Bronchial epithelial cell (primary cell): ENCODE results near the gene MED12L. TPM values are rescaled to one million over a fixed set of nuclear protein-coding genes. Genes with fewer than 3 reads are reported as not detected.

ENCODE experiments used
- DNase-seq: peaks from one replicate; pipeline ENCODE4 v3.0.0-alpha.2; 2010; ENCODE audit warnings: low read depth
- FAIRE-seq: peaks from 2 replicates; lab custom pipeline; 2011; peaks lifted over from hg19 to GRCh38; lab: Jason Lieb, UNC
- H3K27me3 ChIP-seq: 2 replicates; pipeline ENCODE4 v1.5.1; 2011; ENCODE audit warnings: low read length; ENCODE audit not compliant: control insufficient read depth, insufficient read depth
- H3K36me3 ChIP-seq: 2 replicates; pipeline ENCODE4 v1.5.1; 2011; ENCODE audit warnings: low read length; ENCODE audit not compliant: control insufficient read depth, insufficient read depth
- H3K4me3 ChIP-seq: 2 replicates; pipeline ENCODE4 v1.5.1; 2011; ENCODE audit warnings: mild to moderate bottlenecking, low read depth, low read length, control low read depth
- total RNA-seq: library from RNA; depleted of rRNA; stranded (reverse); fragments of >200 nt; gene quantifications from 2 replicates; pipeline ENCODE4 v1.2.1, GENCODE V29; 2014
- TF ChIP-seq, protein P1 (sequence below): IDR thresholded peaks from 2 replicates; pipeline ENCODE4 v1.5.1; 2011; ENCODE audit warnings: mild to moderate bottlenecking, moderate library complexity, low read length, control low read depth, inconsistent platforms; ENCODE audit not compliant: insufficient read depth, severe bottlenecking

The MED12L gene
- total RNA-seq, 1 donor from 2014 or later = 0.26 TPM

DNA sequence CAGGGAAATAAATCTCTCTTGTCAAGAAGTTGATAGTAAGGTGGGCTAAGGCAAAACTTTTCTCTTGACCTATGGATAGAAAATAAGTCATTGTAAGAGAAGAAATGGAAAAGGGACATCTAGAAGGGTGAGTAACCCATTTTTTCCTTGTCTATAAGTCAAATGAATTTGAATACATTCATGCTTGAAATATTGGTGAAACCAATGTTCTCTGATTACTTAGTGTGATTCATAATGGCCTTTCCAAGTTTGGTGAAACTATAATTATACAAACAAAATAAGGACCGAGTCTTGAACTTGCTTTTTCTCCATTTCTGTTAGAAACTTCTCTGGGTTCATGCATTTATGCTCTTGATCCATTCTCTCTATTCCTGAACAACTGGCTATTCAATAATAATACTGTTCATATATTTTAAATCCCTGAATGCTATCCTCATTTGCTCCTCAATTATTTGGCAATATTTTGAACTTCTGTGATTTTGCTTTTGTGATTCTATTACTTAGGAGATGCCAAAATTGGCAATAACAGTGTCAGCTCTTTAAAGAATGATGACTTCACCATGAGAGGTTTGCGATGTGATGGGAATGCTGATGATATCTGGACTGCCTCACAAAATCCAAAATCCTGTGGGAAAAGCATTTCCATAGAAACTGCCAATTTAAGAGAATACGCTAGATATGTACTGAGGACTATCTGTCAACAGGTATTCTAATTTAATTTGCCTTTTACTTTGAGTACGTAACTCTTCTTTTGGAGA is 286.8 kb downstream of the MED12L start:
- FAIRE-seq (no peak), DNase-seq (peak; percentile 46)
- H3K36me3 ChIP-seq = no peaks in the 10 kb centered on the region
- no peak overlapping the region for H3K4me3 ChIP-seq
- H3K27me3 ChIP-seq = no peaks in the 10 kb centered on the region
- TF ChIP-seq, protein P1, sequence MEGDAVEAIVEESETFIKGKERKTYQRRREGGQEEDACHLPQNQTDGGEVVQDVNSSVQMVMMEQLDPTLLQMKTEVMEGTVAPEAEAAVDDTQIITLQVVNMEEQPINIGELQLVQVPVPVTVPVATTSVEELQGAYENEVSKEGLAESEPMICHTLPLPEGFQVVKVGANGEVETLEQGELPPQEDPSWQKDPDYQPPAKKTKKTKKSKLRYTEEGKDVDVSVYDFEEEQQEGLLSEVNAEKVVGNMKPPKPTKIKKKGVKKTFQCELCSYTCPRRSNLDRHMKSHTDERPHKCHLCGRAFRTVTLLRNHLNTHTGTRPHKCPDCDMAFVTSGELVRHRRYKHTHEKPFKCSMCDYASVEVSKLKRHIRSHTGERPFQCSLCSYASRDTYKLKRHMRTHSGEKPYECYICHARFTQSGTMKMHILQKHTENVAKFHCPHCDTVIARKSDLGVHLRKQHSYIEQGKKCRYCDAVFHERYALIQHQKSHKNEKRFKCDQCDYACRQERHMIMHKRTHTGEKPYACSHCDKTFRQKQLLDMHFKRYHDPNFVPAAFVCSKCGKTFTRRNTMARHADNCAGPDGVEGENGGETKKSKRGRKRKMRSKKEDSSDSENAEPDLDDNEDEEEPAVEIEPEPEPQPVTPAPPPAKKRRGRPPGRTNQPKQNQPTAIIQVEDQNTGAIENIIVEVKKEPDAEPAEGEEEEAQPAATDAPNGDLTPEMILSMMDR = no peak

DNA sequence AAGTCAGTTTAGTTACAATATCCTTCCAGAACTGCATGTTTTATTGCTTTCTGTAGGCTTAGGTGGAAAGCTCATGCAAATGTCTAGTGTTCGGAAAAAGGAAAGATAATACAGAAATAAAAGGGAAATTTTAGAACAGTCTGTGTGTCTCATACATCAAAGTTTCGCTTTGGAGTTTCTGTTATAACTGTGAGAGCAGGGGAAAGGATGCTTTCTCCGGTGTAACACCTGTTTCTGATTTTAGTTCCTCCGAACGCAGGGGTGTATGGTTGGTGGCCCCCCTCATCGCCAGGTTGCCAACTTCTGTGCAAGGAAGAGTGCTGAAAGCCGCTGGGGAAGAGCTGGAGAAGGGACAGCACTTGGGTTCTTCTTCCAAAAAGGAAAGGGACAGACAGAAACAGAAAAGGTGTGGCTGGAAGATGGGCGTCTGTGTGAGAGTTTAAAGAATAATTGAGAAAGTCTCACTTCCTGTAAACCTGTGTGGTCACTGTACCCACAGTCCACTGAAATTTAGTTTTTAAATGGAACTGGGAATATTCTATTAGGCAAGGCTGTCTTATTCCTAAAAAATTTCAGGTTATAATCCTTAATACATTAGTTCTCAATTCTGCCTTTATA is 292.4 kb downstream of the MED12L start:
- DNase-seq = no peak
- TF ChIP-seq, protein P1 = no peak
- Histone ChIP-seq H3K27me3 (no peaks in the 10 kb centered on the region), H3K4me3 (no peak overlapping the region), H3K36me3 (no peaks in the 10 kb centered on the region)
- FAIRE-seq = no peak

DNA sequence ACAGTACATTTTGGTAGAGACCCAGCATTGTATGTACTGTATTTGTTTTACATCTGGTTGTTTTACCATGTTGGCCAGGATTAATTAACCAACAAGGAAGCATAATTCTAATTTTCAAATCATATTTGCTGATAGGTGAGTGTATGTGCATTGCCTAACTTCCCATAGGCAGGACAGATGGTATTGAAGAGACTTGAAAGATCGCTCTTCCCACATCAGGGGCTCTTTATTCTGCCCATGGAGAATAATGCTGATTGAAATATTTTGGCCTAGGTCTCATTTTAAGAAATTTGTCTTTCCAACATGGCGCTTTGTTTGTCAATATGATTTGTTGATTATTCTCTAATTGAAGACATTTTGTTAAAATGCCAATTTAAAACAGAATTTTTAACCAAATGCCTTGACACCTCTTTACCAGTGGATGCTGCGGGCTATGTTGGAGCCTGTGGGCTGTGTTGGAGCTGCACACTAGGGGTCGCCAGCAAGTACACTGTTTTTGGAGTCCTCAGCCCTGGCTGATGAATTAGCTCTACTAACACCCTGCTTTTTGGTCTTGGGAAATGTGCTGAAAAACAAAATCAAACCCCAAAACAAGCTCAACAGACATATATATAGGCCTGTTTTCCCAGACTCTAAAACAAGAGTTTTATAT is 293.7 kb downstream of the MED12L start:
- Histone ChIP-seq H3K27me3 (no peaks in the 10 kb centered on the region), H3K36me3 (no peaks in the 10 kb centered on the region), H3K4me3 (no peak overlapping the region)
- no peak for FAIRE-seq
- TF ChIP-seq, protein P1 = peak; percentile 68
- DNase-seq = peak; percentile 26

DNA sequence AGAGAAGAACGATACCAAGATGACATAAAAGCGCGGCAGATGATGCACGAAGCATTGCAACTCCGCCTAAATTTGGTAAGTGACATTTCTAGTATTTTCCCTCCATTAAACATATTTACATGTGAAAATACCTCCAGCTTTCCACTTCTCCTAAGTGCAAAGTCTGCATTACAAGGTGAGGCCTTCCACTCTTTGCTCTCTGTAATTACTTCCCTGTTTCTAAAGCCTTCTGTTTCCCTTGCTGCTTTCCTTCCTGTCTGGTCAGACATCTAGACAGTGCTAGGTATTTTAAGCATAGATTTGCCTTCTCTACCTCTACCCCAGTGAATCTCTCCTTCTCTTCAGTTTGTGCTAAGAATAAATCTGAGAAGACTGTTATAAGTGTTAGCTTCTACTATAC is 297.2 kb downstream of the MED12L start:
- TF ChIP-seq, protein P1 = no peak
- H3K27me3 ChIP-seq = no peaks in the 10 kb centered on the region
- FAIRE-seq (no peak), DNase-seq (no peak)
- no peaks in the 10 kb centered on the region for H3K36me3 ChIP-seq
- H3K4me3 ChIP-seq = no peak overlapping the region

DNA sequence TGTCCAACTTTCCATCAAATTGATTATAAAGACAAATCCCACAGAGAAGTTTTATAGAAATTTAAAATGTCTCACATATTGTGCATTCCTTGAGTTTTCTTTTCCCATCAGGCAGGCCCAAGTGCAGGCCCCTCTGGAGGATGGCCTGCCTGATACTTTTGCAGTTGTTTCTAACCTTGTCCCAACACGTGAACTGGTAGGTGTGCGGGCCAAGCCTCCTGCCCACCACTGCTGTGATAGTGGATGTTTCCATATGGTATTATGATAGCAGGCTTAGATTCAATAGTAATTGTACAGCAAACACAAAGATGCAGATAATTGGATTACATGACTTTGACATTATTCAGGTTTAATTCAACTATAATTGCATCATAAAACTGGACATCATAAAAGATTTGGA is 297.6 kb downstream of the MED12L start:
- Histone ChIP-seq H3K36me3 (no peaks in the 10 kb centered on the region), H3K4me3 (no peak overlapping the region), H3K27me3 (no peaks in the 10 kb centered on the region)
- FAIRE-seq (no peak), DNase-seq (no peak)
- TF ChIP-seq, protein P1 = no peak
